H9 (cell line): ENCODE data around the gene NEDD4. TPM values are rescaled to one million over a fixed set of nuclear protein-coding genes. Genes with fewer than 3 reads are reported as not detected.
"Not testable (repeated sequence)": the region's sequence is repeated elsewhere in the genome, so short reads cannot be mapped to it uniquely, and the experiment has no call there.

Source experiments
- DNase-seq: peaks from one replicate; pipeline ENCODE4 v3.0.0-alpha.2; 2017
- H2AFZ ChIP-seq: one replicate; pipeline ENCODE4 v1.6.1; 2013; ENCODE audit warnings: mild to moderate bottlenecking, low read length, control low read depth, moderate library complexity
- H2AK5ac ChIP-seq: 2 replicates; pipeline ENCODE4 v1.6.1; 2013; ENCODE audit warnings: low read length, control low read depth, mixed read lengths; ENCODE audit not compliant: insufficient read length
- H2BK120ac ChIP-seq: one replicate; pipeline ENCODE4 v1.6.1; 2013; ENCODE audit warnings: low read depth, mild to moderate bottlenecking, low read length, control low read depth, inconsistent platforms; ENCODE audit not compliant: poor library complexity, severe bottlenecking
- H2BK12ac ChIP-seq: 2 replicates; pipeline ENCODE4 v1.6.1; 2013; ENCODE audit warnings: low read length, control low read depth, mixed read lengths, low read depth; ENCODE audit not compliant: insufficient read length
- H2BK15ac ChIP-seq: 2 replicates; pipeline ENCODE4 v1.6.1; 2013; ENCODE audit warnings: low read depth, low read length, control low read depth
- H2BK20ac ChIP-seq: one replicate; pipeline ENCODE4 v1.6.1; 2013; ENCODE audit warnings: low read depth, mild to moderate bottlenecking, low read length, control low read depth, inconsistent platforms; ENCODE audit not compliant: poor library complexity, severe bottlenecking
- H2BK5ac ChIP-seq: 2 replicates; pipeline ENCODE4 v1.6.1; 2013; ENCODE audit warnings: low read length, control low read depth, mixed read lengths; ENCODE audit not compliant: insufficient read length
- H3K14ac ChIP-seq: 2 replicates; pipeline ENCODE4 v1.6.1; 2013; ENCODE audit warnings: low read length, control low read depth; ENCODE audit not compliant: insufficient read depth
- H3K18ac ChIP-seq: 2 replicates; pipeline ENCODE4 v1.6.1; 2013; ENCODE audit warnings: low read depth, mild to moderate bottlenecking, mixed read lengths, low read length, control low read depth; ENCODE audit not compliant: insufficient read length
- H3K23ac ChIP-seq: 2 replicates; pipeline ENCODE4 v1.6.1; 2013; ENCODE audit warnings: low read length, control low read depth, mixed read lengths, low read depth; ENCODE audit not compliant: insufficient read length
- H3K23me2 ChIP-seq: 2 replicates; pipeline ENCODE4 v1.6.1; 2013; ENCODE audit warnings: low read depth, mild to moderate bottlenecking, mixed read lengths, low read length, control low read depth; ENCODE audit not compliant: insufficient read length, poor library complexity, severe bottlenecking
- H3K27ac ChIP-seq: 2 replicates; pipeline ENCODE4 v1.5.1; 2013; ENCODE audit warnings: low read length, control low read depth, mixed read lengths, low read depth; ENCODE audit not compliant: insufficient read length
- H3K27me3 ChIP-seq: 2 replicates; pipeline ENCODE4 v1.6.1; 2013; ENCODE audit warnings: low read length, control low read depth, inconsistent platforms; ENCODE audit not compliant: insufficient read depth
- H3K4ac ChIP-seq: 2 replicates; pipeline ENCODE4 v1.6.1; 2013; ENCODE audit warnings: low read depth, mild to moderate bottlenecking, control low read depth, inconsistent platforms, low read length, moderate library complexity
- H3K4me1 ChIP-seq: 2 replicates; pipeline ENCODE4 v1.6.1; 2013; ENCODE audit warnings: low read length, control low read depth, inconsistent platforms; ENCODE audit not compliant: insufficient read depth
- H3K4me2 ChIP-seq: 2 replicates; pipeline ENCODE4 v1.6.1; 2013; ENCODE audit warnings: low read length, control low read depth, mixed read lengths; ENCODE audit not compliant: insufficient read length, insufficient read depth
- H3K56ac ChIP-seq: 2 replicates; pipeline ENCODE4 v1.6.1; 2013; ENCODE audit warnings: low read depth, mild to moderate bottlenecking, mixed read lengths, low read length, control low read depth; ENCODE audit not compliant: insufficient read length
- H3K79me1 ChIP-seq: 2 replicates; pipeline ENCODE4 v1.6.1; 2013; ENCODE audit warnings: low read depth, mild to moderate bottlenecking, moderate library complexity, low read length, control low read depth, inconsistent platforms; ENCODE audit not compliant: insufficient read depth, poor library complexity, severe bottlenecking
- H3K79me2 ChIP-seq: 2 replicates; pipeline ENCODE4 v1.6.1; 2013; ENCODE audit warnings: low read length, control low read depth, inconsistent platforms; ENCODE audit not compliant: insufficient read depth
- H3K9ac ChIP-seq: 2 replicates; pipeline ENCODE4 v1.6.1; 2013; ENCODE audit warnings: low read length, control low read depth, mixed read lengths; ENCODE audit not compliant: insufficient read length; ENCODE audit errors: extremely low read depth
- H3K9me3 ChIP-seq: one replicate; pipeline ENCODE4 v1.6.1; 2013; ENCODE audit warnings: low read depth, low read length, inconsistent platforms; ENCODE audit not compliant: control insufficient read depth
- H3T11ph ChIP-seq: one replicate; pipeline ENCODE4 v1.6.1; 2013; ENCODE audit warnings: mild to moderate bottlenecking, low read length, control low read depth, inconsistent platforms
- H4K20me1 ChIP-seq: one replicate; pipeline ENCODE4 v1.6.1; 2013; ENCODE audit not compliant: control insufficient read depth, insufficient read length, insufficient read depth
- H4K5ac ChIP-seq: 2 replicates; pipeline ENCODE4 v1.6.1; 2013; ENCODE audit warnings: low read depth, mild to moderate bottlenecking, mixed read lengths, low read length, control low read depth; ENCODE audit not compliant: insufficient read length
- H4K8ac ChIP-seq: replicated peaks from 2 replicates; pipeline ENCODE4 v1.6.1; 2013; ENCODE audit warnings: low read length, control low read depth, mixed read lengths, low read depth; ENCODE audit not compliant: insufficient read length
- H4K91ac ChIP-seq: 2 replicates; pipeline ENCODE4 v1.6.1; 2013; ENCODE audit warnings: low read depth, mild to moderate bottlenecking, moderate library complexity, mixed read lengths, low read length, control low read depth; ENCODE audit not compliant: insufficient read length
- H3K27ac Mint-ChIP-seq, 3 experiments: 2 replicates in 2 of 3; 3 replicates in 1 of 3; pipeline ENCODE4 v1.8.0; 2020 to 2021; ENCODE audit warnings: mixed read lengths in 3 of 3, mild to moderate bottlenecking in 1 of 3, moderate library complexity in 1 of 3
- H3K27me3 Mint-ChIP-seq: 2 replicates; pipeline ENCODE4 v1.8.0; 2021; ENCODE audit warnings: low read depth, mild to moderate bottlenecking, moderate library complexity, mixed read lengths
- H3K36me3 Mint-ChIP-seq, 3 experiments: 2 replicates in 2 of 3; 3 replicates in 1 of 3; pipeline ENCODE4 v1.8.0; 2020 to 2021; ENCODE audit warnings: low read depth in 3 of 3, mixed read lengths in 3 of 3; ENCODE audit not compliant: insufficient read depth in 1 of 3
- H3K4me1 Mint-ChIP-seq, 2 experiments: 2 replicates each; pipeline ENCODE4 v1.8.0; 2020; ENCODE audit warnings: mixed read lengths in 2 of 2
- H3K4me3 Mint-ChIP-seq, 2 experiments: 2 replicates in 1 of 2; 3 replicates in 1 of 2; pipeline ENCODE4 v1.8.0; 2020 to 2021; ENCODE audit warnings: mild to moderate bottlenecking in 2 of 2, mixed read lengths in 2 of 2, moderate library complexity in 1 of 2
- H3K9me3 Mint-ChIP-seq, 2 experiments: 2 replicates in 1 of 2; 3 replicates in 1 of 2; pipeline ENCODE4 v1.8.0; 2020; ENCODE audit warnings: mild to moderate bottlenecking in 2 of 2, mixed read lengths in 2 of 2, moderate library complexity in 1 of 2
- CTCF ChIP-seq: fragments of 200-600 bp; sonication (generic); conservative IDR thresholded peaks from 3 replicates; pipeline ENCODE4 v1.8.0; 2021; ENCODE audit warnings: antibody characterized with exemption, mild to moderate bottlenecking
- WGBS: extraction: QIAGEN DNeasy Blood & Tissue Kit; methylation state at CpG from one replicate; pipeline ENCODE4 v1.1.7; 2013; ENCODE audit warnings: missing lambda C conversion rate, low lambda C conversion rate, mixed read lengths; ENCODE audit not compliant: insufficient read length; ENCODE audit errors: extremely low coverage; 5-methylcytosine and 5-hydroxymethylcytosine counted together
- total RNA-seq: library from RNA; stranded (reverse); gene quantifications from 2 replicates; pipeline ENCODE4 v1.2.1, GENCODE V29; 2021

Gene NEDD4
- total RNA-seq, 1 experiment from 2014 or later = 9.6 TPM

- H3K9me3 ChIP-seq = no peaks in the 10 kb centered on the region
- no peak for TF ChIP-seq CTCF
- no peak overlapping the region for H2BK5ac ChIP-seq
- H2BK12ac ChIP-seq = no peak overlapping the region
- no peaks in the 10 kb centered on the region for H3K27me3 ChIP-seq
- H3K79me2 ChIP-seq = no peaks in the 10 kb centered on the region
- H2BK15ac ChIP-seq = no peak overlapping the region
- no peak overlapping the region for H2AK5ac ChIP-seq
- H4K8ac ChIP-seq = no peak overlapping the region
- H3K79me1 ChIP-seq = no peaks in the 10 kb centered on the region
- no peak overlapping the region for H3T11ph ChIP-seq
- Mint-ChIP-seq H3K27me3 (peaks cover 4% of the 10 kb centered on the region; the same call in 1 of the 2 replicates), H3K4me3 (no peak overlapping the region), H3K27ac (peak overlapping the region in 2 of 3 experiments; percentile 77 to 97; a peak in 4 of 7 replicates), H3K4me1 (peaks cover 23 to 43% of the 10 kb centered on the region in 2 experiments), H3K36me3 (peaks cover 0 to 9% (median 0%) of the 10 kb centered on the region in 3 experiments; a peak in 2 of 7 replicates), H3K9me3 (peaks cover 0 to 4% of the 10 kb centered on the region in 2 experiments; a peak in 3 of 5 replicates)
- WGBS = no CpG with 5 or more reads among the region's 3 CpGs
- no peak overlapping the region for H3K4ac ChIP-seq
- H4K91ac ChIP-seq = no peak overlapping the region
- H3K4me1 ChIP-seq = no peaks in the 10 kb centered on the region; the same call in 1 of the 2 replicates
- H2AFZ ChIP-seq = peak overlapping the region; percentile 65
- H3K14ac ChIP-seq = no peak overlapping the region
- H2BK120ac ChIP-seq = no peak overlapping the region
- H3K9ac ChIP-seq = no peak overlapping the region
- H4K20me1 ChIP-seq = no peaks in the 10 kb centered on the region
- no peak overlapping the region for H3K56ac ChIP-seq
- no peaks in the 10 kb centered on the region for H3K23me2 ChIP-seq
- no peak overlapping the region for H3K23ac ChIP-seq
- no peak overlapping the region for H3K18ac ChIP-seq
- H2BK20ac ChIP-seq = no peak overlapping the region
- H3K4me2 ChIP-seq = no peak overlapping the region
- H4K5ac ChIP-seq = no peak overlapping the region
- peak; percentile 38 for DNase-seq
- no peak overlapping the region for H3K27ac ChIP-seq
Measured at GRCh38 chr15:55786341-55786740, 207.1 kb downstream of the NEDD4 start.

GRCh38 chr15:55785593-55785992, 207.8 kb downstream of the NEDD4 start:
- not testable (repeated sequence) for H2BK15ac ChIP-seq, H2BK12ac ChIP-seq, H3K56ac ChIP-seq, H2BK20ac ChIP-seq, H4K5ac ChIP-seq, H3K23me2 ChIP-seq, H3K9me3 Mint-ChIP-seq, H3K27ac ChIP-seq, H3K9ac ChIP-seq, H2AFZ ChIP-seq, H3K36me3 Mint-ChIP-seq, H4K91ac ChIP-seq, H3K14ac ChIP-seq, H3K9me3 ChIP-seq, H3K23ac ChIP-seq, H4K20me1 ChIP-seq, H3K27me3 Mint-ChIP-seq, DNase-seq, H3K4me3 Mint-ChIP-seq, H2AK5ac ChIP-seq, H2BK120ac ChIP-seq, H3K4me1 ChIP-seq, H4K8ac ChIP-seq, H3K4me2 ChIP-seq, H2BK5ac ChIP-seq, H3K18ac ChIP-seq, H3T11ph ChIP-seq, H3K4ac ChIP-seq, H3K27me3 ChIP-seq, H3K79me1 ChIP-seq, H3K79me2 ChIP-seq
- Mint-ChIP-seq H3K4me1 (peaks cover 23 to 43% of the 10 kb centered on the region in 2 experiments), H3K27ac (peak overlapping the region in 1 of 3 experiments; percentile 97; a peak in 3 of 7 replicates)
- WGBS = no CpG with 5 or more reads among the region's 9 CpGs
